T-helper 2 cell (primary cell): ENCODE results near the gene ZNF280D.

Experiments used
- DNase-seq, 5 experiments: peaks; one replicate each; pipeline versions ENCODE4 v3.0.0 to v3.0.0-alpha.2; 2012 to 2022

Gene ZNF280D

GRCh38 chr15:56631765-56632164, 101.5 kb downstream of the ZNF280D start:
- DNase-seq = peak in 1 of 5 experiments; percentile 33

- DNase-seq = no peak
These were observed 104.3 kb downstream of the ZNF280D start for GRCh38 chr15:56628893-56629532.

- DNase-seq = no peak
These were observed 113.4 kb downstream of the ZNF280D start for GRCh38 chr15:56619887-56620286.

GRCh38 chr15:56617628-56618027, 115.7 kb downstream of the ZNF280D start:
- no peak for DNase-seq

- no peak for DNase-seq
These were observed 116.8 kb downstream of the ZNF280D start for GRCh38 chr15:56616551-56616950.

- no peak for DNase-seq
These were observed 119.5 kb downstream of the ZNF280D start for GRCh38 chr15:56613811-56614210.

GRCh38 chr15:56608993-56609392, 124.3 kb downstream of the ZNF280D start:
- no peak for DNase-seq

GRCh38 chr15:56608140-56608778, 125.0 kb downstream of the ZNF280D start:
- peak in 1 of 5 experiments; percentile 46 for DNase-seq

- DNase-seq = no peak
These were observed 131.1 kb downstream of the ZNF280D start for GRCh38 chr15:56602253-56602652.

- no peak for DNase-seq
These were observed 132.9 kb downstream of the ZNF280D start for GRCh38 chr15:56600380-56600779.

GRCh38 chr15:56598991-56599390, 134.3 kb downstream of the ZNF280D start:
- DNase-seq = no peak

GRCh38 chr15:56587686-56588085, 145.6 kb downstream of the ZNF280D start:
- no peak for DNase-seq

GRCh38 chr15:56586206-56586605, 147.1 kb downstream of the ZNF280D start:
- DNase-seq = no peak

- DNase-seq = no peak
These were observed 150.5 kb downstream of the ZNF280D start for GRCh38 chr15:56582785-56583184.
